Neutrophil (primary cell): ENCODE measurements around the gene ARHGAP25.
A peak's percentile ranks its signal among the peaks of the same experiment; 100 is the strongest.
"Not testable (repeated sequence)": the region's sequence is repeated elsewhere in the genome, so short reads cannot be mapped to it uniquely, and the experiment has no call there.

Experiments used
- H3K27ac ChIP-seq: fragments of 200-600 bp; sonication (generic); 2 replicates; pipeline ENCODE4 v1.5.1; 2016; ENCODE audit warnings: mild to moderate bottlenecking, moderate library complexity
- H3K27me3 ChIP-seq: fragments of 200-600 bp; sonication (generic); 2 replicates; pipeline ENCODE4 v1.6.0; 2016; ENCODE audit warnings: mild to moderate bottlenecking
- H3K36me3 ChIP-seq: fragments of 200-600 bp; sonication (generic); 2 replicates; pipeline ENCODE4 v1.5.1; 2017
- H3K4me1 ChIP-seq, 2 experiments: fragments of 200-600 bp in 1 of 2; sonication (generic) in 1 of 2; 1 replicate in 1 of 2; 2 replicates in 1 of 2; pipeline versions ENCODE4 v1.5.1 to v1.6.1; 2013 to 2016; ENCODE audit warnings: low read depth in 1 of 2, low read length in 1 of 2, mild to moderate bottlenecking in 1 of 2, moderate library complexity in 1 of 2; ENCODE audit not compliant: control insufficient read depth in 1 of 2, insufficient read depth in 1 of 2
- H3K4me3 ChIP-seq, 2 experiments: fragments of 200-600 bp in 1 of 2; sonication (generic) in 1 of 2; 1 replicate in 1 of 2; 2 replicates in 1 of 2; pipeline ENCODE4 v1.5.1; 2013 to 2016; ENCODE audit warnings: low read depth in 1 of 2, low read length in 1 of 2, mild to moderate bottlenecking in 1 of 2, moderate library complexity in 1 of 2
- H3K9me3 ChIP-seq: fragments of 200-600 bp; sonication (generic); 2 replicates; pipeline ENCODE4 v1.5.1; 2016
- CTCF ChIP-seq: fragments of 200-600 bp; sonication (generic); IDR thresholded peaks from 2 replicates; pipeline ENCODE4 v1.5.1; 2016; ENCODE audit warnings: antibody characterized with exemption

The ARHGAP25 gene

GRCh38 chr2:68799140-68800026, 64.8 kb downstream of the ARHGAP25 start:
- no peaks in the 10 kb centered on the region for H3K27me3 ChIP-seq
- peaks cover 97 to 98% of the 10 kb centered on the region in 2 experiments for H3K4me1 ChIP-seq
- peaks cover 69% of the 10 kb centered on the region for H3K36me3 ChIP-seq
- no peak for TF ChIP-seq CTCF
- no peak overlapping the region for H3K4me3 ChIP-seq
- no peaks in the 10 kb centered on the region for H3K9me3 ChIP-seq
- H3K27ac ChIP-seq, result peak overlapping the region; percentile 91

- Histone ChIP-seq H3K4me3 (no peak overlapping the region), H3K4me1 (peaks cover 94 to 98% of the 10 kb centered on the region in 2 experiments), H3K36me3 (peaks cover 75% of the 10 kb centered on the region), H3K9me3 (no peaks in the 10 kb centered on the region), H3K27ac (peak overlapping the region; percentile 91), H3K27me3 (no peaks in the 10 kb centered on the region)
- TF ChIP-seq CTCF, result no peak
These were observed 65.4 kb downstream of the ARHGAP25 start for GRCh38 chr2:68800027-68800401.

GRCh38 chr2:68800517-68800916, 65.9 kb downstream of the ARHGAP25 start:
- H3K9me3 ChIP-seq, result no peaks in the 10 kb centered on the region
- no peak for TF ChIP-seq CTCF
- H3K27me3 ChIP-seq, result no peaks in the 10 kb centered on the region
- peaks cover 93% of the 10 kb centered on the region in 2 experiments for H3K4me1 ChIP-seq
- H3K36me3 ChIP-seq, result peaks cover 80% of the 10 kb centered on the region
- H3K4me3 ChIP-seq, result peak overlapping the region in 1 of 2 experiments; percentile 43
- H3K27ac ChIP-seq, result peak overlapping the region; percentile 91

GRCh38 chr2:68802161-68802560, 67.5 kb downstream of the ARHGAP25 start:
- peak overlapping the region; percentile 29 to 43 for H3K4me3 ChIP-seq
- peaks cover 87% of the 10 kb centered on the region for H3K36me3 ChIP-seq
- not testable (repeated sequence) for H3K9me3 ChIP-seq, H3K27me3 ChIP-seq
- H3K27ac ChIP-seq, result peak overlapping the region; percentile 91
- H3K4me1 ChIP-seq, result peaks cover 80 to 87% of the 10 kb centered on the region in 2 experiments

- no peaks in the 10 kb centered on the region for H3K9me3 ChIP-seq
- no peak overlapping the region for H3K4me3 ChIP-seq
- TF ChIP-seq CTCF, result no peak
- peaks cover 78 to 85% of the 10 kb centered on the region in 2 experiments for H3K4me1 ChIP-seq
- peak overlapping the region; percentile 91 for H3K27ac ChIP-seq
- H3K36me3 ChIP-seq, result peaks cover 89% of the 10 kb centered on the region
- no peaks in the 10 kb centered on the region for H3K27me3 ChIP-seq
These were observed 70.4 kb downstream of the ARHGAP25 start for GRCh38 chr2:68805025-68805424.

- Histone ChIP-seq H3K36me3 (peaks cover 88% of the 10 kb centered on the region), H3K4me1 (peaks cover 69 to 79% of the 10 kb centered on the region in 2 experiments), H3K4me3 (no peak overlapping the region), H3K27ac (peak overlapping the region; percentile 91), H3K9me3 (no peaks in the 10 kb centered on the region), H3K27me3 (no peaks in the 10 kb centered on the region)
- TF ChIP-seq CTCF, result no peak
These were observed 72.0 kb downstream of the ARHGAP25 start for GRCh38 chr2:68806511-68807109.
